ENCODE results near the gene NBEA. TPM values are rescaled to one million over a fixed set of nuclear protein-coding genes. Genes with fewer than 3 reads are reported as not detected.

NBEA gene
- total RNA-seq, 1 experiment from 2014 or later, result 3.3 TPM

DNA sequence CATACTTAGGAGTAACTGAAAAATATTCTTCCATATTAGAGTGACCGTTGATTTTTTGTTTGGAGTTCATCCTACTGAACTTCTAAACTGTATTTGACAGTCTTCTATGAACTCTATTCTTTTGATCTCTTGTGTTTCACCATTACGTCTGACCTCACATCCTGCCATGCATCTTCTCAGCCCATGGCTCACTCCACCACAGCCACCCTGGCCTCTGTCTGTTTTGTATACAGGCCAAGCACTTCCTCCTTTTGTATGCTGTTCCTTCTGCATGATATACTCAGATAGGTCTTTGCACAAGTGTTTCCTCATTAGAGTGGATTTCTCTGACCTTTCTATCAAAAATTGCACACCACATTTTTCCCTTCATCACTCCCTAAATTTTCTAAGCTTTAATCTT, 414.5 kb downstream of the NBEA start:
- no peaks in the 10 kb centered on the region for H3K4me1 Mint-ChIP-seq (ENCODE audit: insufficient read depth, unreplicated experiment)

DNA sequence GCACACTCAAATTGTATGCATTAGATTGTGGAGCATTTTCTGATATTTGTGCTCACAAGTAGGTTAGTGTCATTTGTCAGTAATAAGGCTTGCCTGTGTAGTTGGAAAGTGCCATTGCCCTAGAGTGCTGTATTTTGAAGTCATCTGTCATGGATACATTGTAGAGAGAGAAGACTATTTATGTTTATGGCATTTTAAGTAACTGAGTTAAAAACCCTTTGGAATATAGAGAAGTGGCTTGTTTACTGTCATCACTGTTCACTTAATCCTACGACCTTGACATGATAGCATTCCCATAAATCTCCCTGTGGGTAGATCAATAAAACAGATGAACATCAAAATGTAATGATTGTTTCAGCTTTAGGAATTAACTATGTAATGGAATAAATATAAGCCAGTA, 423.8 kb downstream of the NBEA start:
- Mint-ChIP-seq H3K27ac (ENCODE audit: low read depth, unreplicated experiment) (no peak overlapping the region), H3K36me3 (ENCODE audit: insufficient read depth, unreplicated experiment) (no peaks in the 10 kb centered on the region), H3K27me3 (ENCODE audit: insufficient read depth, unreplicated experiment) (no peaks in the 10 kb centered on the region), H3K4me1 (ENCODE audit: insufficient read depth, unreplicated experiment) (no peaks in the 10 kb centered on the region), H3K4me3 (ENCODE audit: unreplicated experiment) (no peak overlapping the region), H3K9me3 (ENCODE audit: unreplicated experiment) (peaks cover 8% of the 10 kb centered on the region)
- no peak for DNase-seq (ENCODE audit: unreplicated experiment)
- ChIA-PET POLR2A (no interaction called here), CTCF (no interaction called here)
- intact Hi-C loops (cut with micrococcal nuclease), result no loop called here
- no TSS peak for BruUV-seq (replicated peaks)
- TF ChIP-seq, protein P1, sequence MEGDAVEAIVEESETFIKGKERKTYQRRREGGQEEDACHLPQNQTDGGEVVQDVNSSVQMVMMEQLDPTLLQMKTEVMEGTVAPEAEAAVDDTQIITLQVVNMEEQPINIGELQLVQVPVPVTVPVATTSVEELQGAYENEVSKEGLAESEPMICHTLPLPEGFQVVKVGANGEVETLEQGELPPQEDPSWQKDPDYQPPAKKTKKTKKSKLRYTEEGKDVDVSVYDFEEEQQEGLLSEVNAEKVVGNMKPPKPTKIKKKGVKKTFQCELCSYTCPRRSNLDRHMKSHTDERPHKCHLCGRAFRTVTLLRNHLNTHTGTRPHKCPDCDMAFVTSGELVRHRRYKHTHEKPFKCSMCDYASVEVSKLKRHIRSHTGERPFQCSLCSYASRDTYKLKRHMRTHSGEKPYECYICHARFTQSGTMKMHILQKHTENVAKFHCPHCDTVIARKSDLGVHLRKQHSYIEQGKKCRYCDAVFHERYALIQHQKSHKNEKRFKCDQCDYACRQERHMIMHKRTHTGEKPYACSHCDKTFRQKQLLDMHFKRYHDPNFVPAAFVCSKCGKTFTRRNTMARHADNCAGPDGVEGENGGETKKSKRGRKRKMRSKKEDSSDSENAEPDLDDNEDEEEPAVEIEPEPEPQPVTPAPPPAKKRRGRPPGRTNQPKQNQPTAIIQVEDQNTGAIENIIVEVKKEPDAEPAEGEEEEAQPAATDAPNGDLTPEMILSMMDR (IDR thresholded peaks at IDR 0.05; ENCODE audit: unreplicated experiment), result no peak

More for the DNA sequence above, 414.5 kb downstream of the NBEA start:
- ChIA-PET CTCF (no interaction called here), POLR2A (no interaction called here)
- Mint-ChIP-seq H3K4me3 (ENCODE audit: unreplicated experiment) (no peak overlapping the region), H3K9me3 (ENCODE audit: unreplicated experiment) (no peaks in the 10 kb centered on the region), H3K36me3 (ENCODE audit: insufficient read depth, unreplicated experiment) (no peaks in the 10 kb centered on the region), H3K27ac (ENCODE audit: low read depth, unreplicated experiment) (no peak overlapping the region), H3K27me3 (ENCODE audit: insufficient read depth, unreplicated experiment) (no peaks in the 10 kb centered on the region)
- intact Hi-C loops (cut with micrococcal nuclease), result no loop called here
- no TSS peak for BruUV-seq (replicated peaks)
- DNase-seq (ENCODE audit: unreplicated experiment), result no peak
- TF ChIP-seq, protein P1 (IDR thresholded peaks at IDR 0.05; ENCODE audit: unreplicated experiment), result no peak

DNA sequence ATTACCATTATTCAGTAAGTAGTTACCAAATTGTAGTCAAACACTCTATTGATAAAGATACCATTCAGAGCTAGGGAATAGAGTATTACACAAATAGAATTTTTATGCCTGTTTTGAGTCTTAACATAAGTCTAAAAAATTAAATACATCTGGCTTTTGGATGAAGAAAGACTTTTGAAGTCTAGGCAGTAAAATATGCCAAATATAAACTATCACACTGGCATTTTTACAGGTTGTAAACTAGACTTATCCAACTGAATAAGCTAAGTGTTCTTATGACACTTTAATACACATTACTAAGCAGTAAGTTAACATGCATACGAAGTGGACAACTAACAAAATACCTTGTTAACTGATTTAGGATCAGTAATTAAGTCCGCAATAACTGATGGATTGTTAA, 425.5 kb downstream of the NBEA start:
- TF ChIP-seq, protein P1 (IDR thresholded peaks at IDR 0.05; ENCODE audit: unreplicated experiment), result no peak
- no peak for DNase-seq (ENCODE audit: unreplicated experiment)
- CTCF ChIA-PET, result no interaction called here
- POLR2A ChIA-PET, result no interaction called here
- no peaks in the 10 kb centered on the region for H3K36me3 Mint-ChIP-seq (ENCODE audit: insufficient read depth, unreplicated experiment)
- intact Hi-C loops (cut with micrococcal nuclease), result no loop called here
- no peak overlapping the region for H3K27ac Mint-ChIP-seq (ENCODE audit: low read depth, unreplicated experiment)
- no TSS peak for BruUV-seq (replicated peaks)
- H3K4me3 Mint-ChIP-seq (ENCODE audit: unreplicated experiment), result no peak overlapping the region
- H3K27me3 Mint-ChIP-seq (ENCODE audit: insufficient read depth, unreplicated experiment), result no peaks in the 10 kb centered on the region
- H3K9me3 Mint-ChIP-seq (ENCODE audit: unreplicated experiment), result peaks cover 15% of the 10 kb centered on the region
- H3K4me1 Mint-ChIP-seq (ENCODE audit: insufficient read depth, unreplicated experiment), result no peaks in the 10 kb centered on the region

DNA sequence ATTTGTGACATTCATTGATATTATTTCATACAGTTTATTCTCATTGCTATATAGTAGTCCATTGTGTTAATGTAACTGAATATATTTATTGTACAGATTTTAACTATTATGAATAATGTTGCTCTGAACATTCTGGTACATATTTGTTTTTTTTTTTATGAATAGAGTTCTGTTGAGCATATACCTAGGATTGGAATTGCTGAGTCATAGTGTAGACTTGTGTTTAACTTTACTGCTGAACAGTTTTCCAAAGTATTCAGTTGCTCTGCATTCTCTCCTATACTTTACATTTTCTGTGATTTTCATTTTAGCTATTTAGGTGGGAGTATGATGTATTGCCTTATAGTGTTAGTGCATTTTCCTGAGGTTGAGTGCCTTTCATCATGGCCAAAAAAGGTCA, 436.9 kb downstream of the NBEA start:
- DNase-seq (ENCODE audit: unreplicated experiment), result no peak
- ChIA-PET POLR2A (no interaction called here), CTCF (interaction anchor here (0.6 kb wide), 1 partner anchor 43 kb away, joined by 3 read pairs; no protein-coding TSS in a partner anchor)
- H3K36me3 Mint-ChIP-seq (ENCODE audit: insufficient read depth, unreplicated experiment), result no peaks in the 10 kb centered on the region
- no peaks in the 10 kb centered on the region for H3K27me3 Mint-ChIP-seq (ENCODE audit: insufficient read depth, unreplicated experiment)
- BruUV-seq (replicated peaks), result no TSS peak
- H3K27ac Mint-ChIP-seq (ENCODE audit: low read depth, unreplicated experiment), result no peak overlapping the region
- TF ChIP-seq, protein P1 (IDR thresholded peaks at IDR 0.05; ENCODE audit: unreplicated experiment), result no peak
- H3K4me1 Mint-ChIP-seq (ENCODE audit: insufficient read depth, unreplicated experiment), result no peaks in the 10 kb centered on the region
- H3K4me3 Mint-ChIP-seq (ENCODE audit: unreplicated experiment), result no peak overlapping the region
- H3K9me3 Mint-ChIP-seq (ENCODE audit: unreplicated experiment), result no peaks in the 10 kb centered on the region
- intact Hi-C loops (cut with micrococcal nuclease), result no loop called here

Measured in MCF 10A (cell line).